Measurements from ENCODE around the gene MANF.
A peak's percentile ranks its signal among the peaks of the same experiment; 100 is the strongest.

MANF gene

GRCh38 chr3:51390246-51391074 lies 5.4 kb downstream of the MANF start:
- no peak for DNase-seq (ENCODE audit: low spot score)

GRCh38 chr3:51391075-51391565 lies 6.0 kb downstream of the MANF start, which contains the start of gene RBM15B:
TSS of gene RBM15B (plus strand) at chr3:51391285. CDS start at chr3:51391400, 115 bp downstream.
- DNase-seq (ENCODE audit: low spot score): peak; percentile 98

GRCh38 chr3:51391566-51392354 lies 6.7 kb downstream of the MANF start:
- no peak for DNase-seq (ENCODE audit: low spot score)

- DNase-seq (ENCODE audit: low spot score): no peak
Measured at GRCh38 chr3:51392355-51393133, 7.5 kb downstream of the MANF start.

GRCh38 chr3:51393134-51393495 lies 8.0 kb downstream of the MANF start:
- DNase-seq (ENCODE audit: low spot score): no peak

- DNase-seq (ENCODE audit: low spot score): no peak
Measured at GRCh38 chr3:51393564-51393963, 8.5 kb downstream of the MANF start.

- DNase-seq (ENCODE audit: low spot score): no peak
Measured at GRCh38 chr3:51394541-51394940, 9.4 kb downstream of the MANF start.

- DNase-seq (ENCODE audit: low spot score): no peak
Measured at GRCh38 chr3:51395493-51396213, 10.6 kb downstream of the MANF start.

GRCh38 chr3:51396401-51396800 lies 11.3 kb downstream of the MANF start:
- DNase-seq (ENCODE audit: low spot score): no peak

GRCh38 chr3:51397392-51397791 lies 12.3 kb downstream of the MANF start:
- no peak for DNase-seq (ENCODE audit: low spot score)

GRCh38 chr3:51398595-51399310 lies 13.7 kb downstream of the MANF start:
- DNase-seq (ENCODE audit: low spot score): no peak

GRCh38 chr3:51400166-51400565 lies 15.1 kb downstream of the MANF start:
- no peak for DNase-seq (ENCODE audit: low spot score)

GRCh38 chr3:51401735-51402134 lies 16.6 kb downstream of the MANF start:
- no peak for DNase-seq (ENCODE audit: low spot score)

GRCh38 chr3:51403675-51404074 lies 18.6 kb downstream of the MANF start:
- DNase-seq (ENCODE audit: low spot score): no peak

GRCh38 chr3:51408021-51408420 lies 22.9 kb downstream of the MANF start:
- no peak for DNase-seq (ENCODE audit: low spot score)

- DNase-seq (ENCODE audit: low spot score): no peak
Measured at GRCh38 chr3:51408813-51409212, 23.7 kb downstream of the MANF start.

- DNase-seq (ENCODE audit: low spot score): no peak
Measured at GRCh38 chr3:51422211-51422610, 37.1 kb downstream of the MANF start.

GRCh38 chr3:51426921-51427320 lies 41.8 kb downstream of the MANF start:
- no peak for DNase-seq (ENCODE audit: low spot score)

- DNase-seq (ENCODE audit: low spot score): no peak
Measured at GRCh38 chr3:51429138-51429537, 44.0 kb downstream of the MANF start.

- no peak for DNase-seq (ENCODE audit: low spot score)
Measured at GRCh38 chr3:51434110-51434509, 49.0 kb downstream of the MANF start.

GRCh38 chr3:51434746-51435327 lies 49.7 kb downstream of the MANF start:
- peak; percentile 79 for DNase-seq (ENCODE audit: low spot score)
